ENCODE data around the gene DIPK1C. TPM values are rescaled to one million over a fixed set of nuclear protein-coding genes. Genes with fewer than 3 reads are reported as not detected.
"Not testable (repeated sequence)": the region's sequence is repeated elsewhere in the genome, so short reads cannot be mapped to it uniquely, and the experiment has no call there.

Gene DIPK1C
- total RNA-seq, 4 donors from 2014 or later, result 0.16 to 0.27 TPM; not detected in 2

- no peak for DNase-seq
- Histone ChIP-seq H3K36me3 (peaks cover 0 to 25% (median 10%) of the 10 kb centered on the region in 4 donors), H3K27ac (peak overlapping the region; percentile 75 to 86 (median 79)), H3K27me3 (no peaks in the 10 kb centered on the region), H3K4me1 (peaks cover 9 to 50% (median 34%) of the 10 kb centered on the region in 4 donors), H3K4me3 (no peak overlapping the region), H3K9me3 (no peaks in the 10 kb centered on the region)
- TF ChIP-seq POLR2AphosphoS5 (IDR thresholded peaks at IDR 0.05), result no peak
- no peak for TF ChIP-seq POLR2A (IDR thresholded peaks at IDR 0.05)
- no peak for TF ChIP-seq EP300 (IDR thresholded peaks at IDR 0.05; ENCODE audit: low read depth)
- TF ChIP-seq CTCF (IDR thresholded peaks at IDR 0.05), result no peak
- in situ Hi-C loops (cut with MboI; ENCODE audit: low pct_ligation_motif_present in 1 of 4, low pct_unique_long_range_greater_than_20kb in 1 of 4, low sequenced_read_pairs in 3 of 4) (no loop called here), intact Hi-C loops (cut with DNase I; ENCODE audit: low total_unique reads) (no loop called here)
- 50 to 68% methylated on average over 1 to 4 of the region's 4 CpGs for WGBS, 2 donors (ENCODE audit: low coverage in 1 of 2)
Measured at GRCh38 chr18:74501386-74501785, 44.3 kb upstream of the DIPK1C start.

- intact Hi-C loops (cut with DNase I; ENCODE audit: low total_unique reads); in situ Hi-C loops (cut with MboI; ENCODE audit: low pct_ligation_motif_present in 1 of 4, low pct_unique_long_range_greater_than_20kb in 1 of 4, low sequenced_read_pairs in 3 of 4); H3K27me3 ChIP-seq; DNase-seq; H3K9me3 ChIP-seq: not testable (repeated sequence)
- peak overlapping the region; percentile 75 to 86 (median 79) for H3K27ac ChIP-seq
- H3K4me3 ChIP-seq, result peak overlapping the region in 2 of 4 donors; percentile 5 to 31
- peaks cover 0 to 19% (median 8%) of the 10 kb centered on the region in 4 donors for H3K36me3 ChIP-seq
- 50 to 51% methylated on average over 5 to 8 of the region's 8 CpGs for WGBS, 2 donors (ENCODE audit: low coverage in 1 of 2)
- H3K4me1 ChIP-seq, result peaks cover 9 to 44% (median 33%) of the 10 kb centered on the region in 4 donors
Measured at GRCh38 chr18:74500774-74501173, 43.7 kb upstream of the DIPK1C start.

GRCh38 chr18:74500372-74500771, 43.3 kb upstream of the DIPK1C start:
- TF ChIP-seq CTCF (IDR thresholded peaks at IDR 0.05), result no peak
- no peak for TF ChIP-seq POLR2AphosphoS5 (IDR thresholded peaks at IDR 0.05)
- no peak for TF ChIP-seq POLR2A (IDR thresholded peaks at IDR 0.05)
- no peak for TF ChIP-seq EP300 (IDR thresholded peaks at IDR 0.05; ENCODE audit: low read depth)
- Histone ChIP-seq H3K27ac (peak overlapping the region; percentile 75 to 86 (median 79)), H3K4me3 (peak overlapping the region in 3 of 4 donors; percentile 5 to 31 (median 18)), H3K9me3 (no peaks in the 10 kb centered on the region), H3K36me3 (peaks cover 0 to 18% (median 8%) of the 10 kb centered on the region in 4 donors), H3K27me3 (no peaks in the 10 kb centered on the region), H3K4me1 (peaks cover 9 to 44% (median 33%) of the 10 kb centered on the region in 4 donors)
- 44 to 47% methylated on average over 4 to 6 of the region's 6 CpGs for WGBS, 2 donors (ENCODE audit: low coverage in 1 of 2)
- intact Hi-C loops (cut with DNase I; ENCODE audit: low total_unique reads) (no loop called here), in situ Hi-C loops (cut with MboI; ENCODE audit: low pct_ligation_motif_present in 1 of 4, low pct_unique_long_range_greater_than_20kb in 1 of 4, low sequenced_read_pairs in 3 of 4) (no loop called here)
- DNase-seq, result no peak

- peak overlapping the region in 3 of 4 donors; percentile 12 to 31 (median 18) for H3K4me3 ChIP-seq
- H3K36me3 ChIP-seq, result peaks cover 0 to 18% (median 8%) of the 10 kb centered on the region in 4 donors
- DNase-seq, result peak; percentile 84
- TF ChIP-seq EP300 (IDR thresholded peaks at IDR 0.05; ENCODE audit: low read depth) (no peak), POLR2AphosphoS5 (IDR thresholded peaks at IDR 0.05) (peak in 2 of 3 donors; percentile 25 to 53), CTCF (IDR thresholded peaks at IDR 0.05) (peak in 1 of 5 experiments; percentile 14), POLR2A (IDR thresholded peaks at IDR 0.05) (peak; percentile 41)
- WGBS, 2 donors (ENCODE audit: low coverage in 1 of 2), result 26 to 33% methylated on average over 4 to 9 of the region's 9 CpGs
- peaks cover 9 to 44% (median 33%) of the 10 kb centered on the region in 4 donors for H3K4me1 ChIP-seq
- H3K27me3 ChIP-seq, result no peaks in the 10 kb centered on the region
- no peaks in the 10 kb centered on the region for H3K9me3 ChIP-seq
- in situ Hi-C loops (cut with MboI; ENCODE audit: low pct_ligation_motif_present in 1 of 4, low pct_unique_long_range_greater_than_20kb in 1 of 4, low sequenced_read_pairs in 3 of 4) (loop anchor here in 2 of 4 donors (10.0 to 25.0 kb wide), 2 partner anchors 145 to 713 kb away; partner anchors contain the start of genes PTGR3 (in 1 of the 2) and TSHZ1 (in 1 of the 2)), intact Hi-C loops (cut with DNase I; ENCODE audit: low total_unique reads) (loop anchor here (10.0 kb wide), 1 partner anchor 145 kb away; no protein-coding TSS in a partner anchor)
- peak overlapping the region; percentile 75 to 86 (median 79) for H3K27ac ChIP-seq
Measured at GRCh38 chr18:74499633-74500032, 42.5 kb upstream of the DIPK1C start.

Data from transverse colon (tissue), 4 donors.